ENCODE data around the gene AUTS2. TPM values are rescaled to one million over a fixed set of nuclear protein-coding genes. Genes with fewer than 3 reads are reported as not detected.

The AUTS2 gene
- total RNA-seq, 1 donor from 2014 or later, result 0.79 TPM

DNA sequence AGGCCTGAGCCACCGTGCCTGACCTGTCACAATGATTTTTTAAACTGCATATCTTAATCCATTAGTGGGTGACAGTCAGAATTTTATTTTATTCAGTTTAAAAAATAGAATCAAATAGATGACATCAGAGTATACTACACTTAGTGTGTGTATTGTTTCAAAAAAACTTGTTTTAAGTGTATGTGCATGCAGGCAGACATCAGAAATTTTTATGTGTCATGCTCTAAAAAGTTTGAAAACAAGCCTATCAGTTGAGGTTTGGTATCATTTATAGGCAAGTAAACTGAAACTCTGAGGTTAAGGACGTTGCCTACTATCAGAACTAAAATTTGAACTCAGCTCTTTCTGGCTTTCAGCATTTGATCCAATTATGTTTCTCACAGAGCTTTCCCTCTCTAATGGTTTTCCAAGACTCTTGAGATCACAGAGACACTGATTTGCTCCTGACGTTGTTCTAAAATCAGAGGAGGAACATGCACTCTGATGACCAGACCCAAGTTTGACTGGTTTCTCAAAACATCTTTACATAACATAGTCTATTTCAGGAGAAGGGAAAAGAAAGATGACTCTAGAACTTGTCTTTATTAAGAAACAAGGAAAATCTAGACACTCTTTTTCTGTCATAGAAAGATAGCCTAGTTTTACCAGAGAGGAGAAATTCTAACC, 188.6 kb downstream of the AUTS2 start:
- no peak for DNase-seq (ENCODE audit: low read depth in 2 of 2)

DNA sequence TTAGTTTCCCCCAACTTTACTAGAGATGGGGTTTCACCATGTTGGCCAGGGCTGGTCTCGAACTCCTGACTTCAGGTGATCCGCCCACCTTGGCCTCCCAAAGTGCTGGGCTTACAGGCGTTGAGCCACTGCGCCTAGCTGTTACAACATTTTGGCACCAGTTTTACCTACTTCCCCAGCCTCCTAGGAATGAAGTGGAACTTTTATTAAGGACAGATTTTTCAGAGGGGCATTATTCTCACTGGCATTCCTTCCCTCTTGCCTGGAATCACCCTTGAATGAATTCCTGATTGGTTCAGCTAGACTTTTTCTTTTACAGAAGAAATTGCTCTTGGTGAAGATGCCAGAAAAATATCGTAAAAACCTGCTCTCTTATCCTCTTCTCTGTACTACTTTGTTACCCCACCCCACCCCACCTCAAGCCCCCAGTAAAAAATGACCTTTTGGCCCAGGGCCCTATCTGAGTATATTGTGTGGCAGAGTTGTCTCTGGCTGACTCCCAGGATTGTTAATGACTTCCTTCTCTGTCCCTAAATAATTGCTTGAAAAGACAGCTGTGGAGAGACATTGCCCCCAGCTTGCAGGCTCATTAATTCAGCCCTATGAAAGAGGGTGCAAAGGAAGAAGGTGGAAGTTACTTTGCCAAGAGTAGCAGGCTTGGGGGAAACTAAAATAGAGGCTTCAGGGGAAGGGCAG, 189.6 kb downstream of the AUTS2 start:
- DNase-seq (ENCODE audit: low read depth in 2 of 2), result no peak

DNA sequence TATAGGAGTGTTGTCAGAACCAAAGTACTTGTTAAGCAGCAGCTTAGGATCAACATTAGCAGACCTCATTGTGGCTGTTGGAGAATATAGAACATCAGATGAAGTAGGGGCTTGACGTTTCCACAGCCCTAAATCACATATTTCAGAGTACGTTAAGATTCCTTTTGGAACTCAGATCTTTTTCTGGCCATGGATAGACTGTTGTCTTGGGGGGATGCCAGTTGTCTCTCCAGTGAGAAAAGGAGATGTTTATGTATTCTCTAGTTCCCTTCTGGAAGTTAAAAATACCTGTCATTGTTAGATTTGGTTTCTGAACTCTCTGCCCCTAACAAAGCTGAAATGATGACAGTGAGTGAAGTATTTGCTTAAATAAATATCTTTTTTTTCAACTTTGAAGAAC, 191.3 kb downstream of the AUTS2 start:
- DNase-seq (ENCODE audit: low read depth in 2 of 2), result no peak

DNA sequence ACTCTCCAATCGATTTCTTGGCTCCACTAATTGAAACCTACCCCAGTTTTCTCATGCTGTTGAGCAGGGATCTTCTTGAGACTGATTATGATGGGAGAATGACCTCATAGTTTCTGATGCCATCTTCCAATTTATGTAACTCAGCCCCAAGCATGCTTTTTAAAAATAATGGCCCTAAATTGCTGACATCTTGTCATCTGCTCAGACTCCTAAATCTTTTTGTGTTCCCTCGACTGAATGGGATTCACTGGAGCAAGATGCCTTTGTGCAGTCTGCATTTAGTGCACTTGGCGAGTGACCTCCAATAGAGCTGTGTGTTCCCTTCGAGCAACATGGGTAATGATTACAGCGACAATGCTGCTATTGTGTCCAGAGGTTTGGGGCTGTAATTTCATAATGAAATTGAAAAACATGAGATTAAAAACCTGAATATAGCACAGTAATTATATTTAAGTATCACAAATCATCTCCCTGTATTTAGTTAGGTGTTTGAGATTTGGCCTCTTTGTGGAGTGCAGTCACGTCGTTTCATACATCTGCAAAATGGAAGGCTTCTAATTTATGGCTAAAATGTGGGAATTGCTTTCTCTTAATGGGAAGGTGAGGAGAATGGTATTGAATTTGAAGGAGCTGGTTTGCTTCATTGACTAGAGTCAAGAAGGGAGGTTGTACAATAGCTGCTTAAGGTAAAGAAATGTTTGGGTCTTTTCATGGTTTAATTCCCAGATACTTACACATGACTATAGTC, 192.9 kb downstream of the AUTS2 start:
- DNase-seq (ENCODE audit: low read depth in 2 of 2), result no peak

DNA sequence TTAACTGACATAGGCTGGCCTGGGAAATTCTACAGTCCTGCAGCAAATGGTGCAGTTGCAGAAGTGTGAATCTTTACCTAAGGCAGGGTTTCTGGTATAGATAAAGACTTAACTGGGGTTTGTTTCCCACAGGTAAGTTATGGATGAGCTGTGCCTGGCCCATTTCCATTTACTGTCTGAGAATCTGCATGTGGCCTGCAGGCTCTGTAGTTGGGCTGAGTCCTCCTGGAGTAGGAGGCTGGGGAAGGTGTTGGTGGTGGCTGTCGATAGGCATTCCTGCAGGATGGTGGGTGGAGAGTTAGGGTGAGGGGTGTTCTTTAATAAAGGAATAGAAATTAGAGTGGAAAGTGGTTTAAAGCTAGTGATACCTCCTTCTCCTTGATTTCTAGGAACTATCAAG, 193.5 kb downstream of the AUTS2 start:
- DNase-seq (ENCODE audit: low read depth in 2 of 2), result no peak

DNA sequence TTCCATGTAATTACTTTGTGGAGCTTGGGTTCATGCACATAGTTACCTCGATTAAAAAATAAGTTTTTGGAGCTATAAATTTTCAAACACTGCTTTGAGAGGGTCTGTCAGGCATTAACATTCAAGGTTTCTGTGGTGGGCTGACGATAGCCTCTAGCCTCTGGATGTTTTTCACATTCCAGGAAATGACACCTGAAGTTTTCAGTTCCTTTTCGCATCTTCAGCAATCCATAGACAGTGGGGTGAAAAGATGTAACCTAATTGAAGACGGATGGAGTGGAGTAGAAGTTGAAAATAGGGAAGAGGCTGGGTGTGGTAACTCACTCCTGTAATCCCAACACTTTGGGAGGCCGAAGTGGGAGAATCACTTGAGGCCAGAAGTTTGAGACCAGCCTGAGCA, 197.7 kb downstream of the AUTS2 start:
- DNase-seq (ENCODE audit: low read depth in 2 of 2), result no peak

DNA sequence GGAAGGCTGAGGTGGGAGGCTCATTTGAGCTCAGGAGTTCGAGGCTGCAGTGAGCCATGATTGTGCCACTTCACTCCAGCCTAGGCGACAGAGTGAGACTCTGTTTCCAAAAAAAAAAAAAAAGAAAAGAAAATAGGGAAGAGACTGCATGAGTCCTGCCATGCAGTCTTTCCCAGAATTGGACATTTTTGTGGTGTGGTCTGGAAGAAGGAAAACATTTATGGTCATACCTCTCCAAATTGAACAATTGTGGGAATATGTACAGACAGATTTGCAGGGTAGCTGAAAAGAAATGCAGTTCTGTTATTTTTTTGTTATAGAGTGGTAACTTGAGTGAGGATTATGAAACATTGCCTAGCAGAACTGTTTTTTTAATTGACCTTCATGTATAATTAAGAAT, 198.1 kb downstream of the AUTS2 start:
- DNase-seq (ENCODE audit: low read depth in 2 of 2), result no peak

DNA sequence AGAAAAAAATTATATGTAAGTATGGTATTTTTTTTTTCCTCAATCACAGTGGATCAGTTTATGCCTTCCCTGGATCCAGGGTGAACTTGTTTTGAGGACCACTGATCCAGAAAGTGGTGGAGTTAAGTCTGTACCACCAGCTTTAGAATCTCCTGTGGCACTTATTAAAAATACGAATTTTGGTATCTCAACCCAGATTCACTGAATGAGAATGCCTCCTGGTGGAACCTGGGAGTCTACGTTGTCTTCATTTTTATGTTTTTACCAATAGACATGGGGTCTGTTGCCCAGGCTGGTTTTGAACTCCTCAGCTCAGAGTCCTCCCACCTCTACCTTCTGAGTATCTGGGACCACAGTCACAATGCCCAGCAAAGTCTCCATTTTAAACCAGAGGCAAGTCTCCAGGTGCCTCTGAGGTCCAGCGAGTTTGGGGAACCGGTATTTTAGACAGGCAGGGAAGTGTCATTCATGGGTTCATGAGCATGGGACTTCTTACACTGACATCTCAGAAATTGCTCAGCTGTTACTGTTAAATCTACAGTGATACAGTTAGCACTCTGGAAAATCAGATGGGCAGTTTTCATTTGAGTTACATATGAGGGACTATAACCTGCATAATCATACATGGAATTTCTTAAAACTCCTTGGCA, 200.9 kb downstream of the AUTS2 start:
- no peak for DNase-seq (ENCODE audit: low read depth in 2 of 2)

DNA sequence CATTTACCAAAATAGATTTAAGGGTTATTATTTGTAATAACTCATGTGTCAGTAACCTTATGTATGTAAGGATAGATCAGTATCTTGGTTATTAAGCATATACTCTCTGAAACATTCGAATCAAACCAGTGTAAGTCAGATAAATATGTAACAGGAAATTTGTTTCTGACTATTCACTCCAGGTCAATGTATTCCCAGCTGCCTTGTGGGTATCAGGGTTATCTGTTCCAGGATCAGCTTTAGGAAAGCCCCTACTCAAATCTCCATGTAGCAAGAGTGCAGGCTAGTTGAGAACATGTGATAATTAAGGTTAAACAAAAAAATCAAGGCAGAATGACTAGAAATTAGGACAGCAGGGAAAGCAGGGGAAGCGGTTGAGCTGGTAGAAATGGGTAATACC, 201.7 kb downstream of the AUTS2 start:
- no peak for DNase-seq (ENCODE audit: low read depth in 2 of 2)

DNA sequence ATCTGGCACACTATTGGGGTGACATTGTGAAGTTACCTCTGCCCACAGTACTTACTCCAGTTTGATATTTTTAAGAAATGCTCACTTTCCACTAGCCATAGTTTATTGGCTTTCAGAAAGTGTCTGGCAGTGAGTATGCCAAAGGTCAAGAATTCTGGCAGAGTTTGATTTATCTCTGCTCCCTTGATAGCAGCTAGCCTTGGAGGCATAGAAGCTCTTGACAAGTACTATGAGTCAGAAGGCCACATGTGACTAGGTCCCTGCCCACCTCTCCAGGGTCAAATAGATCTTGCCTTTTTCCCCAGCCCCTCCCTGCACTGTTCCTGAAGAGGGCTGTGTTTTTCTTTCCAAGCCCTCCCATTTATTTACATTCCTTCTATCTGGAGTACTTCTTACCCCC, 202.2 kb downstream of the AUTS2 start:
- no peak for DNase-seq (ENCODE audit: low read depth in 2 of 2)

DNA sequence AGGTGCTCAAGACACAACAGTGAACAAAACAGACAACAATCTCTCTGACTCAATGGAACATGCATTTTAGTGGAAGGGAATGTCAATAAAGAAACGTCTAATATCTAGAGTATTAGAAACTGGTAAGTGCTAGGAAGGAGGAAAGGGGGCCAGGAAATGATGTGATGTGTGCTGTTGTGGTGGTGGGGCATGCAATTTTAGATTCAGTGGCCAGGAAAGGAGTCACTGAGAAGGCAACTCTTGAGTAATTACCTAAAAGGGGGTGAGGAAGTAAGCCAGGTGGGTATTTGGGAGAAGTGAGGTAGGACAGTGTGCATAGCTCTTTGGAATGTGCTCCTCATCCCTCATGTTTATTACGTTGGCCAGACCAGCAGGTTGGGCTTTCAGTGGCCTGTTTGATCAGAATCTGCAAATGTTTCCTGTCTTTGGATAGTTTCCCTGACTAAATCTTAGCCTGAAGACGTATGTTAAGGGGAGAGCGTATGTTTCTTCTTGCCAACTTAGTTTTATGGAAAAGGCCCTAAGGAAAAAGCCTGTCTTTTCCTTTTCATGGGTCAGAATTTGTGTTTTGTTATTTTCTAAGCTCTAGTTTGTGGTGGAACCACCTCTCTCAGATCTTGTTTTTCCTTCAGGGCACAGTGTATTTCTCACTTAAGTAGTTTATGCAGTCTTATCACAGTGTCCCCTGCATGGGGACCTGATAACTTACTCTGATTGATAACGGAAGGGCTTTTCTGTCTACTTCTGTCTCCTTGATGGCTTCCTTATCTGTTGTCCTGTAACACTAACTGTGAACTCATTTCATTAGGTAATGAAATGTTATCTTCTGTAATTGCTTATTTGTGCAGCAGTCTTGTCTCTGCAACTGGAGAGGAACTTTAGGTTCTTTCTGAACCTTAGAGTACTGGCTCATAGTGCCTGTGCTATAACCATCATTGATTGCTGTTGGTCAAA, 203.7 kb downstream of the AUTS2 start:
- DNase-seq (ENCODE audit: low read depth in 2 of 2), result no peak

DNA sequence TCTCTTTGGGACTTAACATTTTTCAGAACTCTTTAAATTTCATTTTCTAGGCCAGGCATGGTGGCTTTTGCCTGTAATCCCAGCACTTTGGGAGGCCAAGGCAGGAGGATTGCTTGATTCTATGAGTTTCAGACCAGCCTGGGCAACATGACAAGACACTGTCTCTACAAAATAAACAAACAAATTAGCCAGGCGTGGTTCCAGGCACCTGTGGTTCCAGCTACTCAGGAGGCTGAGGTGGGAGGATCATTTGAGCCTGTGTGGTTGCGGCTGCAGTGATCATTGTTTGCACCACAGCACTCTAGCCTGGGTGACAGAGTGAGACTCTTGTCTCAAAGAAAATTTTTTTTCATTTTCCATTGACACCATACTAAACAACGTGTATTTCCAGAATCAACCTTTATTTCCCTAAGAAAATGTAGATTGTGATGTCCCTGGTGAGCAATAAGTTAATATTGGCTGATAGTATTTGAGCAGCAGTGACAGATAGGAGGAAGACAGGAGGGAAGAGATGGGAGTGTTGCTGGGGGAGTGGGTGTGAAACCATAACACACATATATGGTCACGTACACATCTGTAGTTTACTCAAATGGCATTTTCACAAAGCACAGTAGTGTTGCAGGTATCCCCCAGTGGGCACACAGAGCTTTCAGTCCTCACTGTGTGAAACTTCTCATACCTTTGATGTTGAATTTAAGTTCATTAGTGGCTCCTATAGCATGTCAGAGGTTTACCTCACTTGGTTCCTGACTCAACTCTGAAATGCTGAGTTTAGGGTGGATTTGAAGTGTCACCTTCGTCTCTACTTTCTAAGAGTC, 205.6 kb downstream of the AUTS2 start:
- DNase-seq (ENCODE audit: low read depth in 2 of 2), result no peak

DNA sequence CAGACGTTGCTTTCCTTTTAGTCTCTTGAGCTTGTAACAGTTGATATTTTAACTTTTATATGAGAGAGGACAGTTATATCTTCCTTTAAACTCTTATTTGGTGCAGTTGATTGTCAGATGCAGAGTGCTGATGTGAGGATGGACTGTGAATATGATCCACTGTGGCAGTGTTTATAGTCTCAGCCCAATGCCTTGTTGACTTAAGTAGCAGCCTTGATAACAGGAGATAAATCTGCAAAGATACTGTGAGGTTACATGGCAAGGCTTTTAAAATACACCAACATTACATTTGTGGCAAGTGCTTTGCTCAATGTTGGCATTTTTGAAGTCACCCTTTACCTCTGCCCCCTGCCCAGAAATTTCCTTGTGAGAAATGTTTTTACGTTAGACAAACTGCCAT, 206.7 kb downstream of the AUTS2 start:
- no peak for DNase-seq (ENCODE audit: low read depth in 2 of 2)

DNA sequence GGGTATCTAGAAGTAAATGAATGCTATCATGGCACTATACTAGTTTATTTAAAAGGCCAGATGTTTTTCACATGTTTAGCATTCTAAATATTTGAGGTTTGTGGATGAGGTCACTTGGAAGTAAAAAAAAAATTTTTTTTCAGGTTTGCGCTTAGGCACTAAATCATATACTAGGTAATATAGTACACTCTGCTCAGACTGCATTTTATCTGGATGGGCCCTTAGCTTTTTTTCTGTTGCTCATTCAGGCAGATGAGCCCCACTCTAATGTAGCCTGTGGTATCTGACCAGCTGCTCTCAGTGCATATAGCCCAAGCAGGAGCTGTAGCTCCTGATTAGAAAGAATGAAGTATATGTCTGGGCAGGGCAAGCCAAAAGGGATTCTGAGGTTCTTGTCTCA, 210.1 kb downstream of the AUTS2 start:
- DNase-seq (ENCODE audit: low read depth in 2 of 2), result no peak

DNA sequence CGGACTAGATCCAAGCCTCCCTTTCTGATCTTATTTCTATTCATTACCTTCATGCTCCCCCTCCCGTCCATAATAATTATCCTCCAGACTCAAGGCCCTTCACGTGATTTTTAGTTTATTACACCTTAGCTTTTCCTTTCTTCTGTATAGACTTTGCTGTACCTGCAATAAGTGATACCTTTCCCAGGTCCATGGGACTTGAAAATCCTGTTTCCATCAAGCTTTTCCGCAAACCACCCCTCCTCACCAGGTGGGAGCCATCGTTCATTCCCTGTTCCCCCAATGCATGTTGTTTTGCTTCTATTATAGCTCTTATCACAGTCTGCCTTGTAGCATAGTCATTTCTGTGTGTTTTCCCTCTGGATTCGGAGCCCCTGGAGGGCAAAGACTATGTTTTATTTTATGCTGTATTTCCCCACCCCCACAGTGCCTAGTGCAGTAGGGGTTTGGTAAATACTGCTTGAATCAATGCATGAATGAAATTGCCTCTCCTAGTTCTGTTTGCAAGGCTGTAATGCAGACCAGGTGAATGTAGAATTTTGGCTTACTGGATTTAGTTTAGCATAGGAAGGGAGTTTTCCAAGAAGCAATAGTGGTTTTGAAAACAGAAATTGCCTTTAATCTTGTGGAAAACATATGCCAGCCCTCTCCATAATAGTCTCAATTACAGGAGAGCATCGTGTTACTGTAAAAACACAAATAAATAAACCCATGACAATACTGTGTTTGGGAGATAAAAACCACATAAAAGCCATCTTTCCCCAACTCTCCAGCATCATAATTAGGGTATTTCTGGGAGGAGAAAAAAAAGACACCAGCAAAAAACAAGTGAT, 213.4 kb downstream of the AUTS2 start:
- no peak for DNase-seq (ENCODE audit: low read depth in 2 of 2)

DNA sequence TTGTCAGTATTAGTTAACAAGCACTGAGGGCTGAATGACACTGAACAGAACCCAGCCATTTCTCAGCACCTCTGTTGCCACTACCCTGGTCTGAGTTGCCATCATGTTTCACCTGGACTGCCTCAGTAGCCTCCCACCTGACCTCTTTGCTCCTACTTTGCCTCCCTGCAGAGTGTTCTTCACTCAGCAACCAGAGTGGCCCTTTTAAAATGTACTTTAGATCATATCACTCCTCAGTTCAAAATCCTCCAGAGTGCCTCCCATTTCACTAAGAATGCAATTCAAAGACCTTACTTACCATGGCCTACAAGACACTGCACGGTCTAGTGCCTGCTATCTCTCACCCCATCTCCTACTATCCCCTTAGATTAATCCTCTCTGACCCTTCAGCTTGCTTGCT, 214.5 kb downstream of the AUTS2 start:
- DNase-seq (ENCODE audit: low read depth in 2 of 2), result no peak

DNA sequence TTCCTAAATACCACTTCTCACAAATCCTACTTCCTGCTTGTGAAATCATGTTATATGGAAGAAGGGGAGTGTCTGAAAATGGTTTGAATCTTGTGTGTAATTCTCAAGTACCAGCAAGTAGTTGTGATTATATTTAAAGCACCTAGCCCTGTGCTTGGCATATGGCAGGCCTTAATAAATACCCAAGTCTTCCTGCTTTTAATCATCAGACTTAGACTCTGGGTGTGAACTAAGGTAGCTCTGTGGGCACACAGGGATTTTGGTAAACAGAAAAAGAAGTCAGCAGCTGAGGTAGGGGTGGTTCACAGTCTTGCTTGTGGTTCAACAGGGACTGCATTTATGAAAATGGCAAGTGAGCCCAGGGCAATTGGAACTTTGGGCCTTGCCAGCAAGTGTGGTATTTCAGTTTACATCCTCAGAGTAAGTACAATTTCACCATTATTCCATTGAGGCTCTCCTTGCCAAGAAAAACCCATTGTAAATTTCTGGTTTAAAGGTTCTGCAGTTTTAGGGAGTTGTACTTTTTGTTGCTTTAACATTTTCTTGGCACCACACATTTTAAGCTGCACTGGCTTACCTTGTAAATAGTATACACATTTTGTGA, 215.5 kb downstream of the AUTS2 start:
- no peak for DNase-seq (ENCODE audit: low read depth in 2 of 2)

DNA sequence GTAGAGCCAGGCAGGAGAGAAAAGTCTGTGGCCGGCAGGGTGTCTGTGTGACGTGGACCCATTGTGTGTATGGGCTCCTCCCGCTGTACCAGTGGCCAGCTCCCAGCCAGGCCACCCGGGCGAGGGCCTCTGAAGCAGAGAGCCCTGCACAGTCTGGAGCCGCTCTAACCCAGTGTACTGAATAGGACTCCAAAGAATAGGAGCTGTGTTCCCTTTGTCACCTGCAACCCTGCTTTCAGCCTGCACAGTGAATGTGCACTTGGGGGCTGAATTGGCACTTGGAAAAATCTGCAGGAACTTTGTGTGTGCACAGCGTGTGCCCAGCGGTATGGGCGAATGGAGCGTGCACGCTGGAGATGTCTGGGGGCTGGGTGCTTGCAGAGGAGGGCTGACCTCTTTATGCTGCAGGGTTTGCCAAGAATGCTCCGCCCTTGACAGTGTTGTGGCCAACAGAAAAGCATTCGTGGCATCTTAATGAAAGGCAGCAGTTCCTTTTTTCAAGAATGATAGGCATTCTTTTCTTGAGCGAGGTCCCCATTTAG, 216.2 kb downstream of the AUTS2 start:
- no peak for DNase-seq (ENCODE audit: low read depth in 2 of 2)

DNA sequence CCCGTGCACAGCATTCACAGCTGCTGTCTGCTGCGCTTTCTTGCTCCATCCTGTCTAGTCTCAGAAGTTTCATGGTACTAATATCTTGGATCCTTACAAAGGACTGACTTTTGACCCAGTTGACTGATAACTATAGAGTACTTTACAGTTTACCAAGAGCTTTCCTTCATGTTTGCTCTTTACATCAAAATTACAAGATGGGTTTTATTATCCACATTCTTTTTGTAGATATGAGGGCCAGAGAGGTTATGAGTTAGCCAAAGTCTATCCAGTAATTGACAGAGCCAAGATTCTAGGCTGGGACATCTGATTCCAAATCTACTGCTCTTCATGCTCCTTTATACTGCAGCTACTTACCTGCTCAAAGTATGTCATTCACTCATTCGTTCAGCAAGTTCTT, 218.2 kb downstream of the AUTS2 start:
- DNase-seq (ENCODE audit: low read depth in 2 of 2), result no peak
